ENCODE results near the gene SLC1A2.

- TF ChIP-seq POLR2A (IDR thresholded peaks at IDR 0.05): no peak
- TF ChIP-seq, protein P1, sequence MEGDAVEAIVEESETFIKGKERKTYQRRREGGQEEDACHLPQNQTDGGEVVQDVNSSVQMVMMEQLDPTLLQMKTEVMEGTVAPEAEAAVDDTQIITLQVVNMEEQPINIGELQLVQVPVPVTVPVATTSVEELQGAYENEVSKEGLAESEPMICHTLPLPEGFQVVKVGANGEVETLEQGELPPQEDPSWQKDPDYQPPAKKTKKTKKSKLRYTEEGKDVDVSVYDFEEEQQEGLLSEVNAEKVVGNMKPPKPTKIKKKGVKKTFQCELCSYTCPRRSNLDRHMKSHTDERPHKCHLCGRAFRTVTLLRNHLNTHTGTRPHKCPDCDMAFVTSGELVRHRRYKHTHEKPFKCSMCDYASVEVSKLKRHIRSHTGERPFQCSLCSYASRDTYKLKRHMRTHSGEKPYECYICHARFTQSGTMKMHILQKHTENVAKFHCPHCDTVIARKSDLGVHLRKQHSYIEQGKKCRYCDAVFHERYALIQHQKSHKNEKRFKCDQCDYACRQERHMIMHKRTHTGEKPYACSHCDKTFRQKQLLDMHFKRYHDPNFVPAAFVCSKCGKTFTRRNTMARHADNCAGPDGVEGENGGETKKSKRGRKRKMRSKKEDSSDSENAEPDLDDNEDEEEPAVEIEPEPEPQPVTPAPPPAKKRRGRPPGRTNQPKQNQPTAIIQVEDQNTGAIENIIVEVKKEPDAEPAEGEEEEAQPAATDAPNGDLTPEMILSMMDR (IDR thresholded peaks at IDR 0.05): no peak
- TF ChIP-seq EP300 (IDR thresholded peaks at IDR 0.05): no peak
Observed at GRCh38 chr11:35402751-35403660, 16.4 kb downstream of the SLC1A2 start.
